ENCODE data around the gene JCHAIN.

GRCh38 chr4:70627620-70628019, 38.7 kb downstream of the JCHAIN start:
- no peak for TF ChIP-seq POLR2A (IDR thresholded peaks at IDR 0.05)
- TF ChIP-seq CTCF (IDR thresholded peaks at IDR 0.05): no peak
- TF ChIP-seq POLR2AphosphoS5 (IDR thresholded peaks at IDR 0.05): no peak

All from prostate gland (tissue), 2 donors.